ENCODE measurements around the gene NAIF1.

Gene NAIF1

GRCh38 chr9:128102196-128102595, 35.1 kb upstream of the NAIF1 start:
- DNase-seq, result no peak

GRCh38 chr9:128101690-128102089, 34.6 kb upstream of the NAIF1 start:
- DNase-seq, result no peak

- no peak for DNase-seq
These were observed 34.1 kb upstream of the NAIF1 start for GRCh38 chr9:128101231-128101661.

GRCh38 chr9:128100581-128100980, 33.5 kb upstream of the NAIF1 start:
- DNase-seq, result no peak

GRCh38 chr9:128099932-128100491, 32.9 kb upstream of the NAIF1 start:
- DNase-seq, result no peak

GRCh38 chr9:128099231-128099931, 32.3 kb upstream of the NAIF1 start:
- no peak for DNase-seq

- peak; percentile 75 for DNase-seq
These were observed 31.4 kb upstream of the NAIF1 start for GRCh38 chr9:128098297-128099230.

GRCh38 chr9:128097543-128098296, 30.6 kb upstream of the NAIF1 start:
- DNase-seq, result no peak

GRCh38 chr9:128096616-128097536, 29.8 kb upstream of the NAIF1 start:
- no peak for DNase-seq

GRCh38 chr9:128094950-128095544, 27.9 kb upstream of the NAIF1 start:
- DNase-seq, result no peak

GRCh38 chr9:128094166-128094949, 27.2 kb upstream of the NAIF1 start:
- DNase-seq, result peak; percentile 58

- DNase-seq, result no peak
These were observed 25.9 kb upstream of the NAIF1 start for GRCh38 chr9:128093011-128093410.

- no peak for DNase-seq
These were observed 25.3 kb upstream of the NAIF1 start for GRCh38 chr9:128092199-128092977.

- DNase-seq, result no peak
These were observed 24.5 kb upstream of the NAIF1 start for GRCh38 chr9:128091571-128091970.

- DNase-seq, result no peak
These were observed 24.0 kb upstream of the NAIF1 start for GRCh38 chr9:128091144-128091543.

GRCh38 chr9:128089299-128089698, 22.2 kb upstream of the NAIF1 start:
- DNase-seq, result no peak

- DNase-seq, result no peak
These were observed 21.3 kb upstream of the NAIF1 start for GRCh38 chr9:128088253-128088945.

GRCh38 chr9:128087262-128087661, 20.1 kb upstream of the NAIF1 start:
- no peak for DNase-seq

GRCh38 chr9:128085943-128086342, 18.8 kb upstream of the NAIF1 start:
- DNase-seq, result no peak
